ENCODE data around the gene HOOK1.

DNA sequence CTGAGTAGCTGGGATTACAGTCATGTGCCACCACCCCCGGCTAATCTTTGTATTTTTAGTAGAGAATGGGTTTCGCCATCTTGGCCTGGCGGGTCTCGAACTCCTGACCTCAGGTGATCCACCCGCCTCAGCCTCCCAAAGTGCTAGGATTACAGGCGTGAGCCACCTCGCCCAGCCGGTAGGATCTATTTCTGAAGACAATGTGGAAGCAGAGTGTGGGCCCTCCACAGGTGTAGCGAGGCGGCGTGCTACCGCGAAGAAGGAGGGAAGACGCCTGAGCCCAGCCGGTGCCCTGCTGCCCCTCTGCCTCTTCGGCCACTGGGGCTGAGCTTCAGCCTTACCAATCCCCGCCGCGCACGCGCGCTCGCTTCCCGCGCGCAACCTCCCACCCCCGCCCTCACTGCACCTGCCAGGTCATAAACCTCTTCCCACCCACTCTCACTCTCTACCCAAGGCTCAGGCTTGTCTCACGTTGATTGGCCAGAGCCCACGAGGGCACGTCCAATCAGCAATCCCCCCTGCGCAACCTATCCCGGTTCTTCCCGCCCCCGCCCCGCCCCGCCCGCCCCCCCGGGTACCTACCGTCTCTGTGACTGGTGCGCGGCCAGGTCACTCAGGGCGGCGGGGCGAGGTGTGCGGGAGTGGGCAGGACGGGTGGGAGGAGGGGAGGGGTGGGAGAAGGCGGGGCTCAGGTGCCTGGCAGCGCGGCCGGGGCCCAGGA lies 409 bp upstream of the HOOK1 start:
- peak; percentile 15 to 77 for TF ChIP-seq POLR2A (IDR thresholded peaks at IDR 0.05)
- TF ChIP-seq, protein P1, sequence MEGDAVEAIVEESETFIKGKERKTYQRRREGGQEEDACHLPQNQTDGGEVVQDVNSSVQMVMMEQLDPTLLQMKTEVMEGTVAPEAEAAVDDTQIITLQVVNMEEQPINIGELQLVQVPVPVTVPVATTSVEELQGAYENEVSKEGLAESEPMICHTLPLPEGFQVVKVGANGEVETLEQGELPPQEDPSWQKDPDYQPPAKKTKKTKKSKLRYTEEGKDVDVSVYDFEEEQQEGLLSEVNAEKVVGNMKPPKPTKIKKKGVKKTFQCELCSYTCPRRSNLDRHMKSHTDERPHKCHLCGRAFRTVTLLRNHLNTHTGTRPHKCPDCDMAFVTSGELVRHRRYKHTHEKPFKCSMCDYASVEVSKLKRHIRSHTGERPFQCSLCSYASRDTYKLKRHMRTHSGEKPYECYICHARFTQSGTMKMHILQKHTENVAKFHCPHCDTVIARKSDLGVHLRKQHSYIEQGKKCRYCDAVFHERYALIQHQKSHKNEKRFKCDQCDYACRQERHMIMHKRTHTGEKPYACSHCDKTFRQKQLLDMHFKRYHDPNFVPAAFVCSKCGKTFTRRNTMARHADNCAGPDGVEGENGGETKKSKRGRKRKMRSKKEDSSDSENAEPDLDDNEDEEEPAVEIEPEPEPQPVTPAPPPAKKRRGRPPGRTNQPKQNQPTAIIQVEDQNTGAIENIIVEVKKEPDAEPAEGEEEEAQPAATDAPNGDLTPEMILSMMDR (IDR thresholded peaks at IDR 0.05), result peak in 2 of 6 experiments; percentile 30 to 33
